OCI-LY7 (cell line): ENCODE measurements around the gene CREB5.
"Not testable (repeated sequence)": the region's sequence is repeated elsewhere in the genome, so short reads cannot be mapped to it uniquely, and the experiment has no call there.

Experiments used
- CTCF ChIP-seq: fragments of 200-600 bp; sonication (generic); conservative IDR thresholded peaks from 2 replicates; pipeline ENCODE4 v1.5.1; 2014; ENCODE audit warnings: mild to moderate bottlenecking, antibody characterized with exemption, low read length, moderate library complexity, mixed read lengths
- EZH2phosphoT487 ChIP-seq: fragments of 200-600 bp; sonication (generic); IDR thresholded peaks from 2 replicates; pipeline ENCODE4 v1.6.1; 2018; ENCODE audit warnings: low read depth, borderline replicate concordance, mild to moderate bottlenecking, mixed run types, antibody characterized with exemption, low read length, moderate library complexity, mixed read lengths

- TF ChIP-seq CTCF, EZH2phosphoT487: not testable (repeated sequence)
Observed at GRCh38 chr7:28598037-28598436, 185.7 kb downstream of the CREB5 start.
